Measurements from ENCODE around the gene TMC1. TPM values are rescaled to one million over a fixed set of nuclear protein-coding genes. Genes with fewer than 3 reads are reported as not detected.

Gene TMC1
- total RNA-seq, 3 donors from 2014 or later = under 0.01 to 0.16 TPM; not detected in 1

GRCh38 chr9:72743836-72744235, 222.4 kb downstream of the TMC1 start:
- intact Hi-C loops (cut with DNase I; ENCODE audit: low total_unique reads) = no loop called here
- Histone ChIP-seq H3K9me3 (no peaks in the 10 kb centered on the region), H3K27ac (no peak overlapping the region), H3K4me1 (no peaks in the 10 kb centered on the region), H3K27me3 (no peaks in the 10 kb centered on the region), H3K36me3 (no peaks in the 10 kb centered on the region), H3K4me3 (no peak overlapping the region)
- DNase-seq (ENCODE audit: low spot score in 2 of 2) = no peak
- TF ChIP-seq CTCF (IDR thresholded peaks at IDR 0.05) = no peak
- TF ChIP-seq POLR2AphosphoS5 (IDR thresholded peaks at IDR 0.05) = no peak
- TF ChIP-seq POLR2A (IDR thresholded peaks at IDR 0.05) = no peak

DNA sequence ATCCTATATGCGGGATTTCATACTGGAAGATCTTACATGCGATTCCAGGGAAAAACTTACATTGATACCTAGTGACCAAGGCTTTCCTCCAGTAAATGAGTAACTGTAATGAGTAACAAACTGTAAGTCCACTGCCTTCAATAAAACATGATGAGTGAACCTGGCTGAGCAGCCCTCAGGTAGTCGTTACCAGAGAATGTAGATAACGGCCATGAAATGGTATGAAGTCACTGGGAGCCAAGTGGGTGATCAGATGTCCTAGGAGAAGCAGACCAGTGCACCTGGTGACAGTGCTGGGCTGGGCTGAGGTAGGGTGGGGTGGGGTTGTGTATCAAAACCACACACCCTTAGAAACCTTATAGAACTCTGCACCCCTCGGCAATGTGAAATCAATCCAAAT, 227.9 kb downstream of the TMC1 start:
- no peaks in the 10 kb centered on the region for H3K4me1 ChIP-seq
- no peaks in the 10 kb centered on the region for H3K9me3 ChIP-seq
- intact Hi-C loops (cut with DNase I; ENCODE audit: low total_unique reads) = no loop called here
- H3K27ac ChIP-seq = no peak overlapping the region
- no peak for DNase-seq (ENCODE audit: low spot score in 2 of 2)
- no peaks in the 10 kb centered on the region for H3K36me3 ChIP-seq
- no peak for TF ChIP-seq POLR2A (IDR thresholded peaks at IDR 0.05)
- no peak for TF ChIP-seq POLR2AphosphoS5 (IDR thresholded peaks at IDR 0.05)
- TF ChIP-seq CTCF (IDR thresholded peaks at IDR 0.05) = no peak
- no peak overlapping the region for H3K4me3 ChIP-seq
- H3K27me3 ChIP-seq = no peaks in the 10 kb centered on the region

GRCh38 chr9:72751541-72751940, 230.1 kb downstream of the TMC1 start:
- Histone ChIP-seq H3K27me3 (no peaks in the 10 kb centered on the region), H3K36me3 (no peaks in the 10 kb centered on the region), H3K4me3 (no peak overlapping the region), H3K4me1 (no peaks in the 10 kb centered on the region), H3K27ac (no peak overlapping the region), H3K9me3 (no peaks in the 10 kb centered on the region)
- intact Hi-C loops (cut with DNase I; ENCODE audit: low total_unique reads) = no loop called here
- TF ChIP-seq CTCF (IDR thresholded peaks at IDR 0.05) = no peak
- no peak for TF ChIP-seq POLR2A (IDR thresholded peaks at IDR 0.05)
- TF ChIP-seq POLR2AphosphoS5 (IDR thresholded peaks at IDR 0.05) = no peak
- DNase-seq (ENCODE audit: low spot score in 2 of 2) = no peak

DNA sequence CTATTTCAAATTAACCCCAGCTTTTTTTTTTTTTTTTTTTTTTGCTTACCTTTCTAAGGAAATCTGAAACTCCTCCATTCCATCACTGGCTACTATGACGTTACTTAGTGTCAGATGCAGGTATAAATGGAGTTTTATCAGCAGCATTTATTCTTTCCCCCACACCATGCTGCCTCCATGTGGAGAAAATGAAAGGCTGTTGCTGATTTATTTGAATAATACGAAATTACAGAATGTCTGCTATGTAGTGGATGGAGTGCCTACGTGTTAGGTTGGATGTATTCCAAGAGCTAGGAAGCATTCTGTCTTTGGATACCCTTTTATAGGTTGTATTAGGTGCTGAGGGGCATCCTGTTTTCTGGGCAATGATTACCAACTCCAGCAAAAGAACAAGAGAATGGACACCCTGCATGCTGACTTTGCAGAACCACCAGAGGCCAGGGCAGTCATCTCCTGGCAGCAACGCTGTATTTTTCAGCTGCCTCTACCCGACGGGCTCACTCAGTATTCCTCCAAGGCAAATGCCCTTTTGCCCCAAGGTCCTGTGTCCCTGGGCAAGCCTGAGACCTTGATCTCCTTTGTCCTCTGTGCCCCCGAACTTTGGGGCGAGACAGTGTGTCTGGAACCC, 232.0 kb downstream of the TMC1 start:
- Histone ChIP-seq H3K36me3 (no peaks in the 10 kb centered on the region), H3K4me1 (no peaks in the 10 kb centered on the region), H3K4me3 (no peak overlapping the region), H3K9me3 (no peaks in the 10 kb centered on the region), H3K27ac (no peak overlapping the region), H3K27me3 (no peaks in the 10 kb centered on the region)
- no peak for DNase-seq (ENCODE audit: low spot score in 2 of 2)
- no peak for TF ChIP-seq CTCF (IDR thresholded peaks at IDR 0.05)
- TF ChIP-seq POLR2A (IDR thresholded peaks at IDR 0.05) = no peak
- TF ChIP-seq POLR2AphosphoS5 (IDR thresholded peaks at IDR 0.05) = no peak
- intact Hi-C loops (cut with DNase I; ENCODE audit: low total_unique reads) = no loop called here

DNA sequence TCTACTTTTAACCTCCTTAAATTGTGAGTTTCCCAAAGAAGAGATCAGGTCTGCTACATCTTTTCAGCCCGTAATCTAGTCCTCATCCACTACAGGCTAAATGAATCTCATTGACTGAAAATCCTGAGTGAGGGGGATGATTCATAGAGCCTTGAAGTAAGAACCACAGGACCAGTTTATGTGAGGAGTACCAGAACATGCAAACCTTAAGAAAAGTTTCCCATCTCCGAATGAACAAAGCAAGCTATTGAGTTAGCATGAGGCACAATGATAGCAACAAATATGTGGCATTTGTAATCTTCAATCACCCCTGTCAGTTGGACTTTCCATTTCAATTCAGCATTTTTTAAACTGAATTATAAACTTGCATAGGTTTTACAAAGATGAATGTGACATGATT, 234.4 kb downstream of the TMC1 start:
- no peak for TF ChIP-seq CTCF (IDR thresholded peaks at IDR 0.05)
- no peak for TF ChIP-seq POLR2A (IDR thresholded peaks at IDR 0.05)
- no peak for TF ChIP-seq POLR2AphosphoS5 (IDR thresholded peaks at IDR 0.05)
- no peak for DNase-seq (ENCODE audit: low spot score in 2 of 2)
- intact Hi-C loops (cut with DNase I; ENCODE audit: low total_unique reads) = no loop called here
- H3K27ac ChIP-seq = no peak overlapping the region
- H3K9me3 ChIP-seq = no peaks in the 10 kb centered on the region
- H3K27me3 ChIP-seq = no peaks in the 10 kb centered on the region
- no peaks in the 10 kb centered on the region for H3K4me1 ChIP-seq
- H3K36me3 ChIP-seq = no peaks in the 10 kb centered on the region
- H3K4me3 ChIP-seq = no peak overlapping the region

Measured in breast epithelium (tissue), 4 donors.